ENCODE results near the gene MET. TPM values are rescaled to one million over a fixed set of nuclear protein-coding genes. Genes with fewer than 3 reads are reported as not detected.

Gene MET
- total RNA-seq, 1 donor from 2014 or later: 0.56 TPM

GRCh38 chr7:116733924-116734580 lies 62.1 kb downstream of the MET start:
- no peaks in the 10 kb centered on the region for H3K36me3 Mint-ChIP-seq (ENCODE audit: unreplicated experiment)
- peaks cover 3% of the 10 kb centered on the region for H3K27me3 Mint-ChIP-seq (ENCODE audit: unreplicated experiment)
- H3K4me3 Mint-ChIP-seq (ENCODE audit: unreplicated experiment): no peak overlapping the region
- no peaks in the 10 kb centered on the region for H3K4me1 Mint-ChIP-seq (ENCODE audit: low read depth, unreplicated experiment)
- no peaks in the 10 kb centered on the region for H3K9me3 Mint-ChIP-seq (ENCODE audit: unreplicated experiment)
- no peak for DNase-seq
- no peak for TF ChIP-seq CTCF (IDR thresholded peaks at IDR 0.05; ENCODE audit: partially characterized antibody, unreplicated experiment)
- no peak overlapping the region for H3K27ac Mint-ChIP-seq (ENCODE audit: unreplicated experiment)

GRCh38 chr7:116734710-116735109 lies 62.7 kb downstream of the MET start:
- Mint-ChIP-seq H3K4me1 (ENCODE audit: low read depth, unreplicated experiment) (no peaks in the 10 kb centered on the region), H3K27ac (ENCODE audit: unreplicated experiment) (no peak overlapping the region), H3K9me3 (ENCODE audit: unreplicated experiment) (no peaks in the 10 kb centered on the region), H3K4me3 (ENCODE audit: unreplicated experiment) (no peak overlapping the region), H3K36me3 (ENCODE audit: unreplicated experiment) (no peaks in the 10 kb centered on the region), H3K27me3 (ENCODE audit: unreplicated experiment) (peaks cover 3% of the 10 kb centered on the region)
- no peak for DNase-seq
- no peak for TF ChIP-seq CTCF (IDR thresholded peaks at IDR 0.05; ENCODE audit: partially characterized antibody, unreplicated experiment)

- no peaks in the 10 kb centered on the region for H3K36me3 Mint-ChIP-seq (ENCODE audit: unreplicated experiment)
- H3K9me3 Mint-ChIP-seq (ENCODE audit: unreplicated experiment): no peaks in the 10 kb centered on the region
- H3K27ac Mint-ChIP-seq (ENCODE audit: unreplicated experiment): no peak overlapping the region
- no peak for TF ChIP-seq CTCF (IDR thresholded peaks at IDR 0.05; ENCODE audit: partially characterized antibody, unreplicated experiment)
- H3K4me1 Mint-ChIP-seq (ENCODE audit: low read depth, unreplicated experiment): no peaks in the 10 kb centered on the region
- no peak overlapping the region for H3K4me3 Mint-ChIP-seq (ENCODE audit: unreplicated experiment)
- H3K27me3 Mint-ChIP-seq (ENCODE audit: unreplicated experiment): no peaks in the 10 kb centered on the region
- DNase-seq: no peak
These were observed 65.1 kb downstream of the MET start for GRCh38 chr7:116736927-116737715.

GRCh38 chr7:116738378-116738777 lies 66.4 kb downstream of the MET start:
- H3K4me3 Mint-ChIP-seq (ENCODE audit: unreplicated experiment): no peak overlapping the region
- DNase-seq: no peak
- TF ChIP-seq CTCF (IDR thresholded peaks at IDR 0.05; ENCODE audit: partially characterized antibody, unreplicated experiment): no peak
- H3K27ac Mint-ChIP-seq (ENCODE audit: unreplicated experiment): no peak overlapping the region
- H3K27me3 Mint-ChIP-seq (ENCODE audit: unreplicated experiment): no peaks in the 10 kb centered on the region
- no peaks in the 10 kb centered on the region for H3K4me1 Mint-ChIP-seq (ENCODE audit: low read depth, unreplicated experiment)
- no peaks in the 10 kb centered on the region for H3K9me3 Mint-ChIP-seq (ENCODE audit: unreplicated experiment)
- H3K36me3 Mint-ChIP-seq (ENCODE audit: unreplicated experiment): no peaks in the 10 kb centered on the region

GRCh38 chr7:116739307-116739706 lies 67.3 kb downstream of the MET start:
- Mint-ChIP-seq H3K36me3 (ENCODE audit: unreplicated experiment) (no peaks in the 10 kb centered on the region), H3K4me1 (ENCODE audit: low read depth, unreplicated experiment) (no peaks in the 10 kb centered on the region), H3K9me3 (ENCODE audit: unreplicated experiment) (no peaks in the 10 kb centered on the region), H3K27ac (ENCODE audit: unreplicated experiment) (no peak overlapping the region), H3K4me3 (ENCODE audit: unreplicated experiment) (no peak overlapping the region), H3K27me3 (ENCODE audit: unreplicated experiment) (no peaks in the 10 kb centered on the region)
- DNase-seq: no peak
- no peak for TF ChIP-seq CTCF (IDR thresholded peaks at IDR 0.05; ENCODE audit: partially characterized antibody, unreplicated experiment)

All from glutamatergic neuron (in vitro differentiated cells).